Prostate gland (tissue), 2 donors: Measurements from ENCODE around the gene SERHL2. TPM values are rescaled to one million over a fixed set of nuclear protein-coding genes. Genes with fewer than 3 reads are reported as not detected.
"Not testable (repeated sequence)": the region's sequence is repeated elsewhere in the genome, so short reads cannot be mapped to it uniquely, and the experiment has no call there.

Experiments
- DNase-seq: peaks from one replicate; pipeline ENCODE4 v3.0.0-alpha.2; 2019; ENCODE audit warnings: low spot score
- H3K27ac ChIP-seq, 2 donors: fragments of 200-600 bp; sonication (generic); 2 replicates each; pipeline ENCODE4 v1.5.1; 2017 to 2019
- H3K27me3 ChIP-seq: fragments of 200-600 bp; sonication (generic); replicated peaks from 2 replicates; pipeline ENCODE4 v1.5.1; 2019; ENCODE audit not compliant: insufficient read depth
- H3K36me3 ChIP-seq, 2 donors: fragments of 200-600 bp; sonication (generic); 1 replicate in 1 of 2; 2 replicates in 1 of 2; pipeline versions ENCODE4 v1.5.1 to v1.8.1; 2017 to 2019
- H3K4me1 ChIP-seq: fragments of 200-600 bp; sonication (generic); replicated peaks from 2 replicates; pipeline ENCODE4 v1.5.1; 2019
- H3K4me3 ChIP-seq, 2 donors: fragments of 200-600 bp; sonication (generic); 2 replicates each; pipeline ENCODE4 v1.5.1; 2017 to 2019
- H3K9me3 ChIP-seq: fragments of 200-600 bp; sonication (generic); 2 replicates; pipeline ENCODE4 v1.5.1; 2017
- POLR2A ChIP-seq: fragments of 450-650 bp; IDR thresholded peaks from one replicate; pipeline ENCODE4 v1.6.1; 2016; ENCODE audit warnings: antibody characterized with exemption, mild to moderate bottlenecking
- POLR2AphosphoS5 ChIP-seq: sonication (generic); formaldehyde crosslinking; IDR thresholded peaks from one replicate; pipeline ENCODE4 v1.6.1; 2017; ENCODE audit warnings: antibody characterized with exemption
- WGBS: methylation state at CpG from one replicate; pipeline ENCODE4 v1.1.5; 2018; 5-methylcytosine and 5-hydroxymethylcytosine counted together
- intact Hi-C: fragments of 100-400 bp; cut with DNase I; formaldehyde crosslinking; loops from one replicate; pipeline ENCODE4 v1.14.2; 2022
- total RNA-seq, 2 donors: library from RNA; depleted of rRNA; stranded (reverse); fragments of >200 nt; gene quantifications; one replicate each; pipeline ENCODE4 v1.1.0, GENCODE V29; 2016
- TF ChIP-seq, protein P1 (sequence below), 4 experiments: fragments of 200-600 bp in 2 of 4; fragments of 450-650 bp in 2 of 4; sonication (generic) in 2 of 4; IDR thresholded peaks; 1 replicate in 3 of 4; 2 replicates in 1 of 4; pipeline ENCODE4 v1.5.1; 2016 to 2019; ENCODE audit warnings: antibody characterized with exemption in 4 of 4, mild to moderate bottlenecking in 2 of 4, moderate library complexity in 2 of 4

Gene SERHL2
- total RNA-seq, 2 donors from 2014 or later = 10.2 to 54.7 TPM

DNA sequence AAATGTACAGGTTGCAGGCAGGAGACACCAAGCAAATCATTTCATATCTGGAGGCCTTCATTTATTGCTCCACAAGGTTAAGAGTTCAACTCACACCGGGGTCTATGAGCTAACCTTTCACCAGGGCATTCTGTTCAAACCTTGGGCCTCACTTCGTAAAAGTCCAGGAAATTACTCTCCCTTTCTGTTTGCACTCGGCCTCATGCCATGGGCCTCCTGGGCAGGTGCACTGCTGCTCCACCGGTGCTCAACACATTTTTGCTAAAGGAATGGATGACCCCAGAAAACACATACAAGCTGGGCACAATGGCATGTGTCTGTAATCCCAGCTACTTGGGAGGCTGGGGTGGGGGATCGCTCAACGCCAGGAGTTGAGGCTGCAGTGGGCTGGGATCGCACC lies 17.6 kb upstream of the SERHL2 start:
- Histone ChIP-seq H3K9me3 (no peaks in the 10 kb centered on the region), H3K4me3 (no peak overlapping the region), H3K27me3 (no peaks in the 10 kb centered on the region), H3K4me1 (peaks cover 4% of the 10 kb centered on the region), H3K36me3 (no peaks in the 10 kb centered on the region), H3K27ac (peak overlapping the region; percentile 80 to 87)
- no peak for DNase-seq
- WGBS = 85% methylated on average over 7 of the region's 7 CpGs
- TF ChIP-seq, protein P1, sequence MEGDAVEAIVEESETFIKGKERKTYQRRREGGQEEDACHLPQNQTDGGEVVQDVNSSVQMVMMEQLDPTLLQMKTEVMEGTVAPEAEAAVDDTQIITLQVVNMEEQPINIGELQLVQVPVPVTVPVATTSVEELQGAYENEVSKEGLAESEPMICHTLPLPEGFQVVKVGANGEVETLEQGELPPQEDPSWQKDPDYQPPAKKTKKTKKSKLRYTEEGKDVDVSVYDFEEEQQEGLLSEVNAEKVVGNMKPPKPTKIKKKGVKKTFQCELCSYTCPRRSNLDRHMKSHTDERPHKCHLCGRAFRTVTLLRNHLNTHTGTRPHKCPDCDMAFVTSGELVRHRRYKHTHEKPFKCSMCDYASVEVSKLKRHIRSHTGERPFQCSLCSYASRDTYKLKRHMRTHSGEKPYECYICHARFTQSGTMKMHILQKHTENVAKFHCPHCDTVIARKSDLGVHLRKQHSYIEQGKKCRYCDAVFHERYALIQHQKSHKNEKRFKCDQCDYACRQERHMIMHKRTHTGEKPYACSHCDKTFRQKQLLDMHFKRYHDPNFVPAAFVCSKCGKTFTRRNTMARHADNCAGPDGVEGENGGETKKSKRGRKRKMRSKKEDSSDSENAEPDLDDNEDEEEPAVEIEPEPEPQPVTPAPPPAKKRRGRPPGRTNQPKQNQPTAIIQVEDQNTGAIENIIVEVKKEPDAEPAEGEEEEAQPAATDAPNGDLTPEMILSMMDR (IDR thresholded peaks at IDR 0.05) = no peak
- no peak for TF ChIP-seq POLR2A
- intact Hi-C loops = no loop called here

DNA sequence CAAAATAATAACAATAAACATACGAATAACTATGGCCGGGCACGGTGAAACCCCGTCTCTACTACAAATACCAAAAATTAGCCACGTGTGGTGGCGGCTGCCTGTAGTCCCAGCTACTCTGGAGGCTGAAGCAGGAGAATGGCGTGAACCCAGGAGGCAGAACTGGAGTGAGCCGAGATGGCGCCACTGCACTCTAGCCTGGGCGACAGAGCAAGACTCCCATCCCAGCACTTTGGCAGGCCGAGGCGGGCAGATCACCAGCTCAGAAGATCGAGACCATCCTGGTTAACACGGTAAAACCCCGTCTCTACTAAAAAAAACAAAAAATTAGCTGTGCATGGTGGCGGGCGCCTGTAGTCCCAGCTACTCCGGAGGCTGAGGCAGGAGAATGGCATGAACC lies 17.1 kb upstream of the SERHL2 start:
- H3K9me3 ChIP-seq, H3K27me3 ChIP-seq, H3K4me3 ChIP-seq, H3K36me3 ChIP-seq, DNase-seq, intact Hi-C loops, H3K4me1 ChIP-seq: not testable (repeated sequence)
- WGBS = 96% methylated on average over 18 of the region's 18 CpGs
- H3K27ac ChIP-seq = peak overlapping the region; percentile 80 to 87

DNA sequence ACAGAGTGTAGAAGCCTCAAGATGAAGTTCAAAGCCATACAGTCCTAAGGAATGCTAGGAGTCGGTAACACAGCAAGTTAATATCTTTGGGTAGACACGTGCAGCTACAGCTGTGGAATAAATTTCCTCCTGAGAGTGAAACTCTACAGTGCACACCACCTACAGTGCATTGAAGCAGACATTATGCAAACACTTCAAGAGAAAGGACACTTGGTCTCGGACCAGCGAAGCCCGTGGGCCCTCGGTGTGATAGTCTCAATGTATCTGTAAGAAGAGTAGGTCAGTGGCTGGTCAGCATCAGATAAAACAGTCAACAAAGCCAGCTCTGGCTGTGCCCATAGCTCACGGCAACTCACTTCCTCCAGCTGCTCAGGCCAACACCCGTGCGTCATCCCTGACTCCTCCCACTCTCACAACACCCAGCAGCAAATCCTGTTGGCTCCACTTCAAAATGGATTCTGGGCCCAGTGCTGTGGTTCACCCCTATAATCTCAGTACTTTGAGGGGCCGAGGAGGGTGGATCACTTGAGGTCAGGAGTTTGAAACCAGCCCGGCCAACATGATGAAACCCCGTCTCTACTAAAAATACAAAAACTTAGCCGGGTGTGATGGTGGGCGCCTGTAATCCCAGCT lies 16.4 kb upstream of the SERHL2 start:
- H3K27me3 ChIP-seq, H3K9me3 ChIP-seq, H3K4me3 ChIP-seq, intact Hi-C loops, DNase-seq, H3K4me1 ChIP-seq, H3K36me3 ChIP-seq: not testable (repeated sequence)
- WGBS = 58% methylated on average over 9 of the region's 14 CpGs
- H3K27ac ChIP-seq = peak overlapping the region; percentile 80 to 87

DNA sequence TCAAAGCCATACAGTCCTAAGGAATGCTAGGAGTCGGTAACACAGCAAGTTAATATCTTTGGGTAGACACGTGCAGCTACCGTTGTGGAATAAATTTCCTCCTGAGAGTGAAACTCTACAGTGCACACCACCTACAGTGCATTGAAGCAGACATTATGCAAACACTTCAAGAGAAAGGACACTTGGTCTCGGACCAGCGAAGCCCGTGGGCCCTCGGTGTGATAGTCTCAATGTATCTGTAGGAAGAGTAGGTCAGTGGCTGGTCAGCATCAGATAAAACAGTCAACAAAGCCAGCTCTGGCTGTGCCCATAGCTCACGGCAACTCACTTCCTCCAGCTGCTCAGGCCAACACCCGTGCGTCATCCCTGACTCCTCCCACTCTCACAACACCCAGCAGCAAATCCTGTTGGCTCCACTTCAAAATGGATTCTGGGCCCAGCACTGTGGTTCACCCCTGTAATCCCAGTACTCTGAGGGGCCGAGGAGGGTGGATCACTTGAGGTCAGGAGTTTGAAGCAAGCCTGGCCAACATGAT lies 14.5 kb upstream of the SERHL2 start:
- H3K9me3 ChIP-seq, H3K4me1 ChIP-seq, H3K27me3 ChIP-seq, intact Hi-C loops, DNase-seq, H3K4me3 ChIP-seq, H3K36me3 ChIP-seq: not testable (repeated sequence)
- 24% methylated on average over 11 of the region's 11 CpGs for WGBS
- H3K27ac ChIP-seq = peak overlapping the region; percentile 80 to 87
- TF ChIP-seq POLR2AphosphoS5 = peak; percentile 68

DNA sequence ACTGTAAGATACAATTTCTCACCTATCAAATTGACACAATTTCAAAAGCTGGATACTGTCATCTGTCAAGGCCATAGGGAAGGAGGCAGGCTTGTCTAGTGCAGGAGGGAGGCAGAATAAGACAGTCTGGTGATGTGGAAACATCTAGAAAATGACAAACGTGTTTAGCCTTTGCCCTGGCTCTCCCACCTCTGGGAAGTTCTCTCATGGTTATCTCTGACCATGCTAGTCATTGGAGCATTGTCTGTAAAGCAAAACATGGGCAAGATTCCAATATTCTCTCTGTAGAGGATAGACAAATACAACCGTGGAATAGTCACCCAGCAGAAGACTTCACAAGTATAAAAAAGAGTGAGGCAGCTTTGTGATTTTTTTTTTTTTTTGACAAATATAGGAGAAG lies 9.1 kb upstream of the SERHL2 start:
- DNase-seq = no peak
- WGBS = 19% methylated on average over 2 of the region's 2 CpGs
- Histone ChIP-seq H3K36me3 (no peaks in the 10 kb centered on the region), H3K4me3 (no peak overlapping the region), H3K4me1 (no peaks in the 10 kb centered on the region), H3K27ac (no peak overlapping the region), H3K27me3 (no peaks in the 10 kb centered on the region), H3K9me3 (no peaks in the 10 kb centered on the region)
- TF ChIP-seq POLR2AphosphoS5 = peak; percentile 30
- TF ChIP-seq POLR2A = no peak
- TF ChIP-seq, protein P1 (IDR thresholded peaks at IDR 0.05) = no peak
- intact Hi-C loops = no loop called here

DNA sequence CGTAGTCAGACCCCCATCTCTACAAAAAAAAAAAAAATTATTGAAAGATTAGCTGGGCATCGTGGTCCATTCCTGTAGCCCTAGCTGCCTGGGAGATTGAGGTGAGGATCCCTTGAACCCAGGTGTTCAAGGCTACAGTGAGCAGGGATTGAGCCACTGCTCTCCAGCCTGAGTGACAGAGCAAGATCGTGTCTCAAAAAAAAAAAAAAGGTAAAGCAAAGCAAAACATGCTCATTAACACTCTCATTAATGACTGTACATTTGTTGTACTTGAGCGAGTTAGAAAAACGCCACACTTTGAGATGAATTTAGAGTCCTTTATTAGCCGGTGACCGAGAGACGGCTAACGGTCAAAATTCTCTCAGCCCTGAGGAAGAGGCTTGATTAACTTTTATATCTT lies 6.2 kb upstream of the SERHL2 start:
- TF ChIP-seq POLR2AphosphoS5 = no peak
- TF ChIP-seq, protein P1 (IDR thresholded peaks at IDR 0.05) = no peak
- no peak for TF ChIP-seq POLR2A
- intact Hi-C loops = no loop called here
- no peak for DNase-seq
- Histone ChIP-seq H3K27ac (no peak overlapping the region), H3K4me3 (no peak overlapping the region), H3K27me3 (no peaks in the 10 kb centered on the region), H3K4me1 (no peaks in the 10 kb centered on the region), H3K9me3 (no peaks in the 10 kb centered on the region), H3K36me3 (no peaks in the 10 kb centered on the region)
- 64% methylated on average over 9 of the region's 9 CpGs for WGBS

DNA sequence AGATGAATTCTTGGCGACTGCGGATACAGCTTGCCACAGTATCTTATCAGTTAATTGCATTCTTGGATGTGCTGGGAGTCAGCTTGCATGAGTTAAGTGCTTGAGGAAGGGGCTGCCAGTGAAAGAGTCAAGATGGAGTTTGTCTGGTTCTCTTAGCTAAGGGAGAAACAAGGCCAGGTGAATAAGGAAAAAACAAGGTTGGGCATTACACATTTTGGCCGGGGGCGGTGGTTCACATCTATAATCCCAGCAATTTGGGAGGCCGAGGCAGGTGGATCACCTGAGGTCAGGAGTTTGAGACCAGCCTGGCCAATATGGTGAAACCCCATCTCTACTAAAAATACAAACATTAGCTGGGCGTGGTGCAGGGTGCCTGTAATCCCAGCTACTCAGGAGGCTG lies 5.6 kb upstream of the SERHL2 start:
- H3K36me3 ChIP-seq, H3K4me1 ChIP-seq, intact Hi-C loops, H3K27me3 ChIP-seq, H3K4me3 ChIP-seq, H3K9me3 ChIP-seq, H3K27ac ChIP-seq, DNase-seq: not testable (repeated sequence)
- 49% methylated on average over 6 of the region's 6 CpGs for WGBS
